HG02840 (cell line): Measurements from ENCODE around the gene HPS1.

ENCODE experiments used
- ATAC-seq: cut with Tn5 transposase; IDR thresholded peaks from one replicate; pipeline ENCODE4 v1.9.1; 2021; ENCODE audit warnings: mild to moderate bottlenecking, moderate library complexity, moderate number of reproducible peaks; ENCODE audit not compliant: unreplicated experiment, low FRiP score

HPS1 gene

GRCh38 chr10:98416606-98417388, 29.9 kb downstream of the HPS1 start:
- ATAC-seq, result no peak

GRCh38 chr10:98415731-98416119, 31.0 kb downstream of the HPS1 start:
- no peak for ATAC-seq

- no peak for ATAC-seq
These were observed 31.6 kb downstream of the HPS1 start, which contains the start of gene PYROXD2 for GRCh38 chr10:98414932-98415730. Gene PYROXD2 (minus strand): TSS chr10:98415182. CDS start chr10:98415135, 47 bp downstream.

- no peak for ATAC-seq
These were observed 32.2 kb downstream of the HPS1 start for GRCh38 chr10:98414578-98414931.

- no peak for ATAC-seq
These were observed 35.0 kb downstream of the HPS1 start for GRCh38 chr10:98411768-98412167.

GRCh38 chr10:98411166-98411565, 35.6 kb downstream of the HPS1 start:
- no peak for ATAC-seq

GRCh38 chr10:98410759-98411158, 36.0 kb downstream of the HPS1 start:
- ATAC-seq, result no peak

- no peak for ATAC-seq
These were observed 36.5 kb downstream of the HPS1 start for GRCh38 chr10:98410135-98410743.

- ATAC-seq, result no peak
These were observed 37.9 kb downstream of the HPS1 start for GRCh38 chr10:98408799-98409198.

- ATAC-seq, result no peak
These were observed 38.9 kb downstream of the HPS1 start for GRCh38 chr10:98407744-98408241.

GRCh38 chr10:98407017-98407743, 39.6 kb downstream of the HPS1 start:
- no peak for ATAC-seq

GRCh38 chr10:98405422-98405821, 41.3 kb downstream of the HPS1 start:
- ATAC-seq, result no peak

GRCh38 chr10:98404571-98405359, 42.0 kb downstream of the HPS1 start:
- ATAC-seq, result no peak

GRCh38 chr10:98403812-98404504, 42.8 kb downstream of the HPS1 start:
- ATAC-seq, result no peak

- ATAC-seq, result no peak
These were observed 43.6 kb downstream of the HPS1 start for GRCh38 chr10:98402931-98403718.

GRCh38 chr10:98402478-98402877, 44.3 kb downstream of the HPS1 start:
- no peak for ATAC-seq

- ATAC-seq, result no peak
These were observed 46.3 kb downstream of the HPS1 start for GRCh38 chr10:98400482-98400881.

GRCh38 chr10:98399784-98400183, 47.0 kb downstream of the HPS1 start:
- no peak for ATAC-seq
